Keratinocyte (primary cell): ENCODE data around the gene CBY1.

Experiments
- CTCF ChIP-seq, 3 experiments: IDR thresholded peaks in 1 of 3; conservative IDR thresholded peaks in 1 of 3; optimal IDR thresholded peaks in 1 of 3; 2 replicates in 2 of 3; 3 replicates in 1 of 3; pipeline versions ENCODE3 to v1.5.1; 2011; ENCODE audit warnings: low read length in 3 of 3, mild to moderate bottlenecking in 3 of 3, moderate library complexity in 2 of 3, control low read depth in 1 of 3, inconsistent platforms in 1 of 3; ENCODE audit not compliant: insufficient read depth in 2 of 3; ENCODE audit errors: extremely low read depth in 1 of 3
- EZH2 ChIP-seq: IDR thresholded peaks from one replicate; pipeline ENCODE4 v1.6.1; 2012; ENCODE audit warnings: inconsistent platforms, mild to moderate bottlenecking, low read length, moderate library complexity

- TF ChIP-seq CTCF (optimal IDR thresholded peaks at IDR 0.05 in 1 of 3, IDR thresholded peaks at IDR 0.05 in 1 of 3, conservative IDR thresholded peaks at IDR 0.05 in 1 of 3; ENCODE audit: extremely low read depth in 1 of 3, insufficient read depth in 2 of 3, low read length in 3 of 3) (no peak), EZH2 (no peak)
These were observed 18.4 kb downstream of the CBY1 start for GRCh38 chr22:38674888-38675287.
